GM12878 (cell line): Measurements from ENCODE around the gene CCDC12. TPM values are rescaled to one million over a fixed set of nuclear protein-coding genes. Genes with fewer than 3 reads are reported as not detected.

ENCODE experiments used
- ATAC-seq: fragments of 200-7000 bp; cut with Tn5 transposase; 3 replicates; pipeline ENCODE4 v1.9.1; 2020; ENCODE audit warnings: mild to moderate bottlenecking, moderate library complexity
- BruUV-seq: library from RNA; stranded (reverse); fragments of 400-500 nt; replicated peaks from 2 replicates; lab custom pipeline; 2021; lab: Mats Ljungman, UMichigan
- CTCF ChIA-PET: fragments of 300-600 bp; sonication (Branson Sonifier 250); formaldehyde crosslinking; extraction: SDS; loops from one replicate; lab custom pipeline; 2021; ENCODE audit warnings: inconsistent platforms; lab: Yijun Ruan, JAX
- POLR2A ChIA-PET: fragments of 350-600 bp; formaldehyde crosslinking; extraction: SDS; loops from one replicate; lab custom pipeline; 2021; ENCODE audit warnings: inconsistent platforms; lab: Charles Lee
- RAD21 ChIA-PET: fragments of 300-600 bp; sonication (Branson Sonifier 250); formaldehyde crosslinking; loops from one replicate; lab custom pipeline; 2023; ENCODE audit warnings: antibody characterized with exemption; ENCODE audit not compliant: unreplicated experiment; lab: Charles Lee
- SMC1A ChIA-PET: fragments of 300-600 bp; sonication (Branson Sonifier 250); formaldehyde crosslinking; loops from one replicate; lab custom pipeline; 2023; ENCODE audit not compliant: unreplicated experiment, uncharacterized antibody; lab: Charles Lee
- DNase-seq: peaks from one replicate; pipeline ENCODE4 v3.0.0-alpha.2; 2011; ENCODE audit warnings: low read depth, low spot score
- FAIRE-seq: peaks from 3 replicates; lab custom pipeline; 2011; peaks lifted over from hg19 to GRCh38; lab: Jason Lieb, UNC
- H2AFZ ChIP-seq: 2 replicates; pipeline ENCODE4 v1.6.0; 2011; ENCODE audit warnings: low read depth, low read length, control low read depth; ENCODE audit not compliant: control insufficient read depth
- H3K27ac ChIP-seq: 2 replicates; pipeline ENCODE4 v1.5.1; 2011; ENCODE audit warnings: control low read depth; ENCODE audit not compliant: control insufficient read depth, insufficient read depth
- H3K27me3 ChIP-seq, 2 experiments: replicated peaks in 1 of 2; 2 replicates each; pipeline versions ENCODE4 v1.6.0 to v1.6.1; 2011; ENCODE audit warnings: low read length in 1 of 2; ENCODE audit not compliant: control insufficient read depth in 2 of 2, insufficient read depth in 2 of 2
- H3K36me3 ChIP-seq, 2 experiments: 2 replicates each; pipeline ENCODE4 v1.5.1; 2011; ENCODE audit warnings: low read length in 1 of 2; ENCODE audit not compliant: control insufficient read depth in 2 of 2, insufficient read depth in 2 of 2
- H3K4me1 ChIP-seq: 2 replicates; pipeline ENCODE4 v1.6.1; 2011; ENCODE audit warnings: mild to moderate bottlenecking, low read length, moderate library complexity, mixed read lengths; ENCODE audit not compliant: control insufficient read depth, insufficient read depth
- H3K4me2 ChIP-seq: 2 replicates; pipeline ENCODE4 v1.6.0; 2011; ENCODE audit warnings: control low read depth; ENCODE audit not compliant: control insufficient read depth, insufficient read depth
- H3K4me3 ChIP-seq: fragments of 200-600 bp; sonication (generic); 2 replicates; pipeline ENCODE4 v1.5.1; 2016
- H3K79me2 ChIP-seq: 2 replicates; pipeline ENCODE4 v1.6.0; 2011; ENCODE audit warnings: low read length; ENCODE audit not compliant: control insufficient read depth, insufficient read depth
- H3K9ac ChIP-seq: 2 replicates; pipeline ENCODE4 v1.8.0; 2011; ENCODE audit warnings: low read length, control low read depth, mixed read lengths; ENCODE audit not compliant: control insufficient read depth, insufficient read depth
- H3K9me3 ChIP-seq: replicated peaks from 3 replicates; pipeline ENCODE4 v1.5.1; 2011; ENCODE audit warnings: mild to moderate bottlenecking, low read length; ENCODE audit not compliant: control insufficient read depth, insufficient read depth
- H4K20me1 ChIP-seq: 2 replicates; pipeline ENCODE4 v1.6.0; 2011; ENCODE audit not compliant: control insufficient read depth, insufficient read depth
- ASH2L ChIP-seq: fragments of 300-600, 200-600 bp; sonication (generic); IDR thresholded peaks from 2 replicates; pipeline ENCODE4 v1.6.1; 2017; ENCODE audit warnings: low read depth, mild to moderate bottlenecking, borderline replicate concordance
- BMI1 ChIP-seq: fragments of 450-650 bp; IDR thresholded peaks from 2 replicates; pipeline ENCODE4 v1.6.1; 2016; ENCODE audit warnings: mild to moderate bottlenecking, moderate library complexity, borderline replicate concordance
- BRCA1 ChIP-seq: IDR thresholded peaks from 2 replicates; pipeline ENCODE4 v1.6.1; 2011; ENCODE audit warnings: low read depth, low read length, improper control_type of control experiment
- HCFC1 ChIP-seq: fragments of 150-350 bp; IDR thresholded peaks from 2 replicates; pipeline ENCODE4 v1.6.1; 2014; ENCODE audit warnings: low read length
- MTA2 ChIP-seq: fragments of 450-650 bp; IDR thresholded peaks from 2 replicates; pipeline ENCODE4 v1.6.1; 2016; ENCODE audit warnings: low read depth, mild to moderate bottlenecking, moderate library complexity
- MYC ChIP-seq: IDR thresholded peaks from 2 replicates; pipeline ENCODE4 v1.6.1; 2011; ENCODE audit warnings: mild to moderate bottlenecking, low read length, moderate library complexity, inconsistent platforms; ENCODE audit not compliant: insufficient read depth, insufficient replicate concordance, insufficient read length, severe bottlenecking
- NFXL1 ChIP-seq: fragments of 450-650 bp; IDR thresholded peaks from 2 replicates; pipeline ENCODE4 v1.6.1; 2017; ENCODE audit warnings: antibody characterized with exemption, mild to moderate bottlenecking, borderline replicate concordance
- NFYA ChIP-seq: IDR thresholded peaks from 2 replicates; pipeline ENCODE4 v1.6.1; 2011; ENCODE audit warnings: low read depth, mild to moderate bottlenecking, low read length, improper control_type of control experiment, borderline replicate concordance
- SREBF1 ChIP-seq: IDR thresholded peaks from 2 replicates; pipeline ENCODE4 v1.6.1; 2012; ENCODE audit warnings: mild to moderate bottlenecking, low read length
- STAT1 ChIP-seq: fragments of 450-650 bp; conservative IDR thresholded peaks from 2 replicates; pipeline ENCODE4 v1.6.1; 2014; ENCODE audit warnings: antibody characterized with exemption, mild to moderate bottlenecking
- TBL1XR1 ChIP-seq: IDR thresholded peaks from 2 replicates; pipeline ENCODE4 v1.6.1; 2012; ENCODE audit warnings: low read depth, low read length, improper control_type of control experiment
- TCF7 ChIP-seq: IDR thresholded peaks from 2 replicates; pipeline ENCODE4 v1.6.1; 2014; ENCODE audit warnings: antibody characterized with exemption, borderline replicate concordance
- WGBS: methylation state at CpG from one replicate; pipeline ENCODE4 v1.1.6; 2016; ENCODE audit warnings: low lambda C conversion rate; ENCODE audit not compliant: insufficient replicate concordance, insufficient coverage; ENCODE audit errors: missing lambda C conversion rate; 5-methylcytosine and 5-hydroxymethylcytosine counted together
- in situ Hi-C: fragments of 300-500 bp; cut with MboI; formaldehyde crosslinking; loops from 9 replicates; pipeline ENCODE4 v1.14.3; 2018; ENCODE audit warnings: mixed read lengths
- intact Hi-C: fragments of 100-400 bp; cut with micrococcal nuclease; formaldehyde crosslinking; loops from one replicate; pipeline ENCODE4 v1.14.2; 2022; ENCODE audit not compliant: unreplicated experiment
- polyA plus RNA-seq, 11 experiments: library from polyadenylated mRNA; depleted of rRNA in 4 of 11; unstranded in 6 of 11; stranded (reverse) in 5 of 11; fragments of >200 nt; fragmentation: Nextera tagmentation in 4 of 11; fragmentation: Illumina TruSeq in 1 of 11; extraction: Ambion mirVana in 4 of 11; extraction: Trizol in 1 of 11; gene quantifications; 1 replicate in 1 of 11; 2 replicates in 10 of 11; pipeline versions ENCODE4 v1.2.1 to v1.2.3, GENCODE V29; 2011 to 2016; ENCODE audit warnings: inconsistent platforms in 2 of 11, missing spikeins in 2 of 11, low read depth in 1 of 11
- total RNA-seq, 4 experiments: library from RNA; depleted of rRNA in 3 of 4; stranded (reverse); fragments of >200 nt in 3 of 4; fragmentation: Illumina TruSeq in 1 of 4; extraction: Trizol in 1 of 4; gene quantifications; 2 replicates each; pipeline versions ENCODE4 v1.2.1 to v1.2.3, GENCODE V29; 2013 to 2021
- TF ChIP-seq, protein P1 (sequence below): fragments of 450-650 bp; IDR thresholded peaks from 2 replicates; pipeline ENCODE4 v1.6.1; 2016; ENCODE audit warnings: mild to moderate bottlenecking
- TF ChIP-seq, protein P2 (sequence below): fragments of 450-650 bp; IDR thresholded peaks from 2 replicates; pipeline ENCODE4 v1.6.1; 2018; ENCODE audit warnings: mild to moderate bottlenecking, low read depth, moderate library complexity; ENCODE audit not compliant: partially characterized antibody
- TF ChIP-seq, protein P3 (sequence below): fragments of 450-650 bp; IDR thresholded peaks from 2 replicates; pipeline ENCODE4 v1.6.1; 2017; ENCODE audit warnings: borderline replicate concordance

Gene CCDC12
- total and polyA plus RNA-seq, 10 of the 15 experiments (the other 5 are each of a cell fraction or from before 2014, with no cell fraction given): 9.2 to 91.4 (median 61.3) TPM

DNA sequence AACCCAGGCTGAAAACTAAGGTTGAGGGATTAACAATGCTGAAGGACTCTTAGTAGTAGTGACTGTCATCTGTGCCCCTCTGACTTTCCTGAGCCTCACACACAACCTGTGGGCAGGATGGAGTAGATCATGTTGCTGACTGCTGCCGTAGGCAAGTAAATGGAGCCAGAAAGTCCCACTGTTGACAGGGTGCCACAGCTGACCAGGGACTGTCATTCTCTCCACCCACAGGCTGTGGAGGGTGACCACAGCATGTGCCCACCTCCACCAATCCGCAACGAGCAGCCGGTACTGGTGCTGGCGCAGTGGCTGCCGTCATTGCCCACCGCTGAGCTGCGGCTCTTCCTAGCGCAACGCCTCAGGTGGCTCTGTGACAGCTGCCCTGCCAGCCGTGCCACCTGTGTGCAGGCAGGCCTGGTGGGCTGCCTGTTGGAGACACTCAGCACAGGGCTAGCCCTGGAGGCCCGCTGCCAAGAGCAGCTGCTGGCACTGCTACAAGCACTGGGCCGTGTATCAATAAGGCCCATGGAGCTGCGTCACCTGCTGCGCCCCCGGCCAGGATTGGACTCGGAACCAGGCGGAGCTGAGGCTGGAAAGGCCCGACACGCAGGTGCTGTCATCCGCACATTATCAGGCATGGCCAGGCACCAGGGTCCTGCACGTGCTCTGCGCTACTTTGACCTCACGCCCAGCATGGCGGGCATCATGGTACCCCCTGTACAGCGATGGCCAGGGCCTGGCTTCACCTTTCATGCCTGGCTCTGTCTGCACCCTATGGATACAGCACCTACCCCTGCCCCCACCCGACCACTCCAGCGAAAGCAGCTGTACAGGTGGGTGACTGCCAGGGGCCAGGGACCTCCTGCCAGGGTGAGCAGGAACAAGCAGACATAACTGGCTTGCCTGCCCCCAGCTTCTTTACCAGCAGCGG is 18.5 kb upstream of the CCDC12 start:
- in situ Hi-C loops (no loop called here), intact Hi-C loops (no loop called here)
- H3K4me1 ChIP-seq: peaks cover 18% of the 10 kb centered on the region
- H3K36me3 ChIP-seq: peaks cover 17 to 38% of the 10 kb centered on the region in 2 experiments; a peak in 3 of 4 replicates
- FAIRE-seq (no peak), ATAC-seq (no peak), DNase-seq (no peak)
- no peaks in the 10 kb centered on the region for H3K9me3 ChIP-seq
- no peak overlapping the region for H3K4me3 ChIP-seq
- TF ChIP-seq, protein P1, sequence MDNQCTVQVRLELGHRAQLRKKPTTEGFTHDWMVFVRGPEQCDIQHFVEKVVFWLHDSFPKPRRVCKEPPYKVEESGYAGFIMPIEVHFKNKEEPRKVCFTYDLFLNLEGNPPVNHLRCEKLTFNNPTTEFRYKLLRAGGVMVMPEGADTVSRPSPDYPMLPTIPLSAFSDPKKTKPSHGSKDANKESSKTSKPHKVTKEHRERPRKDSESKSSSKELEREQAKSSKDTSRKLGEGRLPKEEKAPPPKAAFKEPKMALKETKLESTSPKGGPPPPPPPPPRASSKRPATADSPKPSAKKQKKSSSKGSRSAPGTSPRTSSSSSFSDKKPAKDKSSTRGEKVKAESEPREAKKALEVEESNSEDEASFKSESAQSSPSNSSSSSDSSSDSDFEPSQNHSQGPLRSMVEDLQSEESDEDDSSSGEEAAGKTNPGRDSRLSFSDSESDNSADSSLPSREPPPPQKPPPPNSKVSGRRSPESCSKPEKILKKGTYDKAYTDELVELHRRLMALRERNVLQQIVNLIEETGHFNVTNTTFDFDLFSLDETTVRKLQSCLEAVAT: no peak
- no peak for TF ChIP-seq MTA2
- no peak for TF ChIP-seq HCFC1
- TF ChIP-seq, protein P2, sequence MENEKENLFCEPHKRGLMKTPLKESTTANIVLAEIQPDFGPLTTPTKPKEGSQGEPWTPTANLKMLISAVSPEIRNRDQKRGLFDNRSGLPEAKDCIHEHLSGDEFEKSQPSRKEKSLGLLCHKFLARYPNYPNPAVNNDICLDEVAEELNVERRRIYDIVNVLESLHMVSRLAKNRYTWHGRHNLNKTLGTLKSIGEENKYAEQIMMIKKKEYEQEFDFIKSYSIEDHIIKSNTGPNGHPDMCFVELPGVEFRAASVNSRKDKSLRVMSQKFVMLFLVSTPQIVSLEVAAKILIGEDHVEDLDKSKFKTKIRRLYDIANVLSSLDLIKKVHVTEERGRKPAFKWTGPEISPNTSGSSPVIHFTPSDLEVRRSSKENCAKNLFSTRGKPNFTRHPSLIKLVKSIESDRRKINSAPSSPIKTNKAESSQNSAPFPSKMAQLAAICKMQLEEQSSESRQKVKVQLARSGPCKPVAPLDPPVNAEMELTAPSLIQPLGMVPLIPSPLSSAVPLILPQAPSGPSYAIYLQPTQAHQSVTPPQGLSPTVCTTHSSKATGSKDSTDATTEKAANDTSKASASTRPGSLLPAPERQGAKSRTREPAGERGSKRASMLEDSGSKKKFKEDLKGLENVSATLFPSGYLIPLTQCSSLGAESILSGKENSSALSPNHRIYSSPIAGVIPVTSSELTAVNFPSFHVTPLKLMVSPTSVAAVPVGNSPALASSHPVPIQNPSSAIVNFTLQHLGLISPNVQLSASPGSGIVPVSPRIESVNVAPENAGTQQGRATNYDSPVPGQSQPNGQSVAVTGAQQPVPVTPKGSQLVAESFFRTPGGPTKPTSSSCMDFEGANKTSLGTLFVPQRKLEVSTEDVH: no peak
- TF ChIP-seq BMI1: no peak
- TF ChIP-seq, protein P3, sequence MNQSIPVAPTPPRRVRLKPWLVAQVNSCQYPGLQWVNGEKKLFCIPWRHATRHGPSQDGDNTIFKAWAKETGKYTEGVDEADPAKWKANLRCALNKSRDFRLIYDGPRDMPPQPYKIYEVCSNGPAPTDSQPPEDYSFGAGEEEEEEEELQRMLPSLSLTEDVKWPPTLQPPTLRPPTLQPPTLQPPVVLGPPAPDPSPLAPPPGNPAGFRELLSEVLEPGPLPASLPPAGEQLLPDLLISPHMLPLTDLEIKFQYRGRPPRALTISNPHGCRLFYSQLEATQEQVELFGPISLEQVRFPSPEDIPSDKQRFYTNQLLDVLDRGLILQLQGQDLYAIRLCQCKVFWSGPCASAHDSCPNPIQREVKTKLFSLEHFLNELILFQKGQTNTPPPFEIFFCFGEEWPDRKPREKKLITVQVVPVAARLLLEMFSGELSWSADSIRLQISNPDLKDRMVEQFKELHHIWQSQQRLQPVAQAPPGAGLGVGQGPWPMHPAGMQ: no peak
- no peak for TF ChIP-seq BRCA1
- TF ChIP-seq SREBF1: no peak
- TF ChIP-seq NFXL1: no peak
- no peak for TF ChIP-seq MYC
- no peak for TF ChIP-seq ASH2L
- TF ChIP-seq NFYA: no peak
- TF ChIP-seq TBL1XR1: no peak
- no peak for TF ChIP-seq STAT1
- no peak for TF ChIP-seq TCF7
- ChIA-PET POLR2A (interaction anchor here (0.5 kb wide), 1 partner anchor 83 kb away, joined by 3 read pairs; no protein-coding TSS in a partner anchor), CTCF (no interaction called here), SMC1A (interaction anchor here (0.9 kb wide), 1 partner anchor 72 kb away, joined by 3 read pairs; no protein-coding TSS in a partner anchor), RAD21 (no interaction called here)
- no peaks in the 10 kb centered on the region for H3K27me3 ChIP-seq
- 96% methylated on average over 29 of the region's 29 CpGs for WGBS
- no peak overlapping the region for H3K4me2 ChIP-seq
- no peaks in the 10 kb centered on the region for H4K20me1 ChIP-seq
- BruUV-seq: no TSS peak
- H3K9ac ChIP-seq: no peak overlapping the region
- H3K27ac ChIP-seq: no peak overlapping the region
- H3K79me2 ChIP-seq: peaks cover 12% of the 10 kb centered on the region
- H2AFZ ChIP-seq: no peak overlapping the region
